HG03139 (cell line): Measurements from ENCODE around the gene SRCAP.
A peak's percentile ranks its signal among the peaks of the same experiment; 100 is the strongest.
"Not testable (repeated sequence)": the region's sequence is repeated elsewhere in the genome, so short reads cannot be mapped to it uniquely, and the experiment has no call there.

Experiments used
- ATAC-seq: cut with Tn5 transposase; IDR thresholded peaks from one replicate; pipeline ENCODE4 v1.9.1; 2021; ENCODE audit not compliant: unreplicated experiment

SRCAP gene

GRCh38 chr16:30697264-30698138 is 1.5 kb upstream of the SRCAP start:
- ATAC-seq = peak; percentile 81

- peak; percentile 49 for ATAC-seq
These were observed 694 bp upstream of the SRCAP start for GRCh38 chr16:30698139-30698815.

DNA sequence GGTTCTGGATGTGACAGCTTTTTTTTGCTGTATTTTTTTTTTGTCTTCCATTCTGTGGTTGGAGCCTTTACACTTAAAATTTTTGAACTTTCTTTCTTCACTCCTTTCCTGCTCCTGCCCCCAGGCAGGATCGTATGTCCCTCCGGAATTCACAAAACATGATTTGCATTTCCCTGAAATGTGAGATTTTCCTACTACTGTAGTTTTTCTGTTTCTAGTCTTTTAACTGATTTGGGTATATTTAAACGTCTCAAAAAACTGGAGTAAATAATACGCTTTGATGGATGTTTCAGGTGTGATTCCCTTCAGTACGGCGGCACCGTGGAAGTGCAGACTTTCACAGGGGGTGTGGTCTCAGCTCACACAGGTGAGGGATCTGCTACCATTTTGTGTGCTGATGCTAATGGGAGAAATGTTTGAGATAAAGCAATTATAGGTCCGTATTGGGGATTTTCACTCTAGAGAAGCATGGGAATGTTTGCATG is 686 bp downstream of the SRCAP start:
- ATAC-seq = no peak

DNA sequence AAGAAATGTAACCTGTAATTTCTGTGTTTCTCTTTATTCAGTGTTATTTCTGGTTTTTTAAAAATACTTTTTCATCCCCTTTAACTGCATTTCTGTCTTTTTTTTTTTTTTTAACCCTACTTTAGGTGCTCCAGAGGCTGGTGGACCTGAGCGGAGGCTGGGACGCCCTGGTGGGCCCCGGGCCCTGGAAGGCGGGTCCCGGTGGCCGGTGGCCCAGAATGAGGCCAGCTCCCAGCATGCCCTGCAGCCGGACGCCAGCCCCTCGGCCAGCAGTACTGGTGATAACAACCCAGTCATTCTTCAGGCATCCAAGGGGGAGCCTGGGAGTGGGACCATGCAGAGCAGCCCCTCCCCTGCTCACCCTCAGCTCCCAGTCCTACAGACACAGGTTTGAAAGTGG is 1.5 kb downstream of the SRCAP start:
- ATAC-seq = no peak

GRCh38 chr16:30700971-30701370 is 2.0 kb downstream of the SRCAP start:
- no peak for ATAC-seq

- not testable (repeated sequence) for ATAC-seq
These were observed 4.1 kb downstream of the SRCAP start for GRCh38 chr16:30703071-30703470.

DNA sequence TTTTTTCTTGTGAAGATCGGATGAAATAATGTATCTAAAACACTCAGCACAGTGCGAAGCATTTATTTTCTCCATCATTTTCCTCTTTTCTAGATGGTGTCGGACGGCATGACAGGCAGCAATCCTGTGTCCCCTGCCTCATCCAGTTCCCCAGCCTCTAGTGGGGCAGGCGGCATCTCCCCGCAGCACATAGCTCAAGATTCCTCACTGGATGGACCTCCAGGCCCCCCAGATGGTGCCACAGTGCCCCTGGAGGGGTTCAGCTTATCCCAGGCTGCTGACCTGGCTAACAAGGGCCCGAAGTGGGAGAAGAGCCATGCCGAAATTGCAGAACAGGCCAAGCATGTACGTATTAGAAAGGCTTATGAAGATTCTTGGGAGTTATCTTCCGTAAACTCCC is 5.0 kb downstream of the SRCAP start:
- ATAC-seq = no peak

DNA sequence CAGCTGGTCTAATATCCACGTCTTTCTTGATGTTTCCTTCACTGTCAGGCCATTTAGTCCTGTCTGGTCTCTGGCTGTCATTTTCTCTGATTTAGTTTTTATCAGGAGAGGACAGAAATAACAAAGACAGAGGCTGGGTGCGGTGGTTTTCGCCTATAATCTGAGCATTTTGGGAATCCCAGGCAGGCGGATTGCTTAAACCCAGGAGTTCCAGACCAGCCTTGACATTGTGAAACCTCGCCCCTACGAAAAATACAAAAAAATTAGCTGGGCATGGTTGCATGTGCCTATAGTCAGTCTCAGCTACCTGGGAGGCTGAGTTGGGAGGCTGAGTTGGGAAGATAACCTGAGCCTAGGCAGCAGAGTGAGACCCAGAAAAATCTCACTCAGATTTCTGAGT is 7.1 kb downstream of the SRCAP start:
- ATAC-seq = no peak

DNA sequence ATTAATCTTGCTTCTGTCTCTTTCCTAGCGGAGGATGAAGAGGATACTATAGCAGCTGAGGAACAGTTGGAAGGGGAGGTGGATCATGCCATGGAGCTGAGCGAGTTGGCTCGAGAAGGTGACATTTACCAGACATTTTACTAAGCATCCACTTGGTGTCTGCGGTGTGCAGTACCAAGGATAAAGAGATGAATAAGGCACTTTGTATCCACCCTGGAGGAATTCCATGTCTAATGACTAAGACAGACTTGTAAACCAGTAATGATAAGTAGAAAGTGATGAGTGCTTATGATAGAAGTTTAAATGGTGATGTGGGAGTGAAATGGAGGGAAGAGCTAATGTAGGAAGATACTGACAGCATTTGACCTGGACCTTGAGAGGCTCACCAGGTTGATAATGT is 12.0 kb downstream of the SRCAP start:
- ATAC-seq = no peak

DNA sequence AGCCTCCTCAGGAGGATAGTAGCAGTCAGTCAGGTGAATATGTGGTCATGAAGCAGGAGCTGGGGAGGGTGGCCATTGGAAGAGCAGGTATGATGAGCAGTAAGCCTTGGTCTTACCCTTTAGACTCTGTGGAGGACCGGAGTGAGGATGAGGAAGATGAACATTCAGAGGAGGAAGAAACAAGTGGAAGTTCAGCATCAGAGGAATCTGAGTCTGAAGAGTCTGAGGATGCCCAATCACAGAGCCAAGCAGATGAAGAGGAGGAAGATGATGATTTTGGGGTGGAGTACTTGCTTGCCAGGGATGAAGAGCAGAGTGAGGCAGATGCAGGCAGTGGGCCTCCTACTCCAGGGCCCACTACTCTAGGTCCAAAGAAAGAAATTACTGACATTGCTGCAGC is 12.7 kb downstream of the SRCAP start:
- no peak for ATAC-seq

DNA sequence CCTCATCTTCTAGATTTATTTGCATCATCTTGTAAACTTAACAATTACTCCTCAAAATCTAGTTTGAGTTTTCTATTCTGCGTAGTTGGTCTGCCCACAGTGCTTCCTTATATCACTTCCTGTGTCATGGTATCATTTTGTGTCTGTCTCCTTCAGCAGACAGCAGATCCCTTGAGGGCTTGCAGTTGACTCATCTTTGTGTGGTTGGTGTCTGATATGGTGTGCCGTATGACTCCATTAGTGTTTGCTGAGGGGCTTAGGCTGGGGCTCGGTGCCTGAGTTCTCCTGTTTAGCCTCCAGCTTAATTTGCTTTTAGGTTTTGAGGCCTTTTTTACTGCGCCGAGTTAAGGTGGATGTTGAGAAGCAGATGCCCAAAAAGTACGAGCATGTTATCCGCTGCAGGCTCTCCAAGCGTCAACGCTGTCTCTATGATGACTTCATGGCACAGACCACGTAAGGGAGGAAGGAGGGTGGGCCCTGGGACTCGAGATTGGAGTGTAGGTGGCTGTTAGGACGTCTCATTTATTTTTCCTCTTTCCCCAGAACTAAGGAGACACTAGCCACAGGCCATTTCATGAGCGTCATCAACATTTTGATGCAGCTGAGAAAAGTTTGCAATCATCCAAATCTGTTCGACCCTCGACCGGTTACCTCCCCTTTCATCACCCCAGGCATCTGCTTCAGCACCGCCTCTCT is 16.9 kb downstream of the SRCAP start:
- ATAC-seq = no peak

DNA sequence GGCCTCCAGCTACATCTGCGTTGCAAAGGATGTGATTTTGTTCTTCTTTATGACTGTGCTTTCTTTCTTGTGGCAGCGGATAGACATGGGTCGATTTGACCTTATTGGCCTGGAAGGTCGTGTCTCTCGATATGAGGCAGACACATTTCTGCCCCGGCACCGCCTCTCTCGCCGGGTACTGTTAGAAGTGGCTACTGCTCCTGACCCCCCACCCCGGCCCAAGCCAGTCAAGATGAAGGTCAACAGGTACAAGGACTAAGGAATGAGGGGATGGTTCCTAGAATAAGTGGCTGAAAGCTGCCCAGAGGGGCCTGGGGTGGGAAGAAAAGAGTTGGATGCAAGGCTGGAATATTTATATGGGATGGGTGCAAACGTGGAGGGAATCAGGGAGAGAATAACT is 21.1 kb downstream of the SRCAP start:
- no peak for ATAC-seq

- ATAC-seq = no peak
These were observed 21.7 kb downstream of the SRCAP start for GRCh38 chr16:30720694-30721093.

GRCh38 chr16:30721167-30721566 is 22.2 kb downstream of the SRCAP start:
- no peak for ATAC-seq

DNA sequence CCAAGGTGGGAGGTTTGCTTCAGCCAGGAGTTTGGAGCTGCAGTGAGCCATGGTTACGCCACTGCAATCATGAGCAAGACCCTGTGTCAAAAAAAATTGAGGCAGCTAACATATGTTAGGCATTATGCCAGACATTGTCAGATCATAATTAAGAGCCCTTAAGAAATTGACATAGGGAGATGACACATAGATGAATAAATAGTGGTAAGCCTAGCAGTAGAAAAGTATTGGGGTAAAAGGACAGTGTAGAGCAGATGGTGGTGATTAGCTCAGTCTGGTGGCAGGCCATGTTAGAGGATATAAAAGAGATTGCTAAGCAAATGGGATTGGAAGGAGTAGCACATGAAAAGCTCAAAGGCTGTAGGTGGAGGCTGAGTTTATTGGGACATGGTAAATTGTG is 22.6 kb downstream of the SRCAP start:
- ATAC-seq = no peak

DNA sequence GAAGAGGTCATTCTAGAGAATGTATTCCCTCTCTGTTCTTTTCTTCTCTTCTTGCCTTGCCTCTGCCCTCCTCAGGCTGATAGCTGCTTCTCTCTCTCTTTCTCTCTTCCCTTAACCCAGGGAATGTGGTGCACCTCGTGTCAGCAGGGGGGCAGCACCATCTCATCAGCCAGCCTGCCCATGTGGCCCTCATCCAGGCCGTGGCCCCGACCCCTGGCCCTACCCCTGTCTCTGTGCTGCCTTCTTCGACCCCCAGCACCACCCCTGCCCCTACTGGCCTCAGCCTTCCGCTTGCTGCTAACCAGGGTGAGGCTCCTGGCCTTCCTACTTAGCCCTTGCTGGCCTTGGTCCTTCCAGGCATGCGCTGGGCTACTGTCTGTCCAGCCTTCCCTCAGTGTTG is 23.5 kb downstream of the SRCAP start:
- ATAC-seq = no peak

- no peak for ATAC-seq
These were observed 23.9 kb downstream of the SRCAP start for GRCh38 chr16:30722916-30723315.

- no peak for ATAC-seq
These were observed 24.9 kb downstream of the SRCAP start for GRCh38 chr16:30723725-30724355.

GRCh38 chr16:30724641-30725417 is 25.9 kb downstream of the SRCAP start:
- ATAC-seq = no peak

DNA sequence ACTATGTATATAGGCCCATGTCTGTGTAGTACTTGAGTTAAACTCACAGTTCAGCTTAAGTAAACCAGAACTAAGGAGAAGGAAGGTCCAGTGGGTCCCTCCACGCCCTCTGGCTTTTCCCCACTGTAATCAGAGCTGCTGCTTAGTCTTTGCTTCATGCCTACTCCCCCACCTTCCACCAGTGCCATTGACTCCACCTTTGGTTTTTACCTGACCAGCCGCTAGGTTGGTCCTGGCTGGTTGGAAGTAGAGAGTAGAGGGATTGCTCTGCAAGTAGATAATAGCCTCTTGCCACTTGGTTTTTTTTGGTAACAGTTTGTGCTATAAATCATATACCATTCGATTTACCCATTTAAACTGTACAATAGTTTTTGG is 26.4 kb downstream of the SRCAP start:
- ATAC-seq = no peak

GRCh38 chr16:30728321-30728720 is 29.4 kb downstream of the SRCAP start:
- no peak for ATAC-seq
